DMS79 treated with DMSO at 0.1 percent for 48 hours (cell line): ENCODE data around the gene ACSL3.
"Not testable (repeated sequence)": the region's sequence is repeated elsewhere in the genome, so short reads cannot be mapped to it uniquely, and the experiment has no call there.

Experiments
- DNase-seq: peaks from one replicate; lab custom pipeline; 2025; lab: John Stamatoyannopoulos, UW

The ACSL3 gene

GRCh38 chr2:222851956-222852617 is 8.7 kb upstream of the ACSL3 start:
- DNase-seq: no peak

DNA sequence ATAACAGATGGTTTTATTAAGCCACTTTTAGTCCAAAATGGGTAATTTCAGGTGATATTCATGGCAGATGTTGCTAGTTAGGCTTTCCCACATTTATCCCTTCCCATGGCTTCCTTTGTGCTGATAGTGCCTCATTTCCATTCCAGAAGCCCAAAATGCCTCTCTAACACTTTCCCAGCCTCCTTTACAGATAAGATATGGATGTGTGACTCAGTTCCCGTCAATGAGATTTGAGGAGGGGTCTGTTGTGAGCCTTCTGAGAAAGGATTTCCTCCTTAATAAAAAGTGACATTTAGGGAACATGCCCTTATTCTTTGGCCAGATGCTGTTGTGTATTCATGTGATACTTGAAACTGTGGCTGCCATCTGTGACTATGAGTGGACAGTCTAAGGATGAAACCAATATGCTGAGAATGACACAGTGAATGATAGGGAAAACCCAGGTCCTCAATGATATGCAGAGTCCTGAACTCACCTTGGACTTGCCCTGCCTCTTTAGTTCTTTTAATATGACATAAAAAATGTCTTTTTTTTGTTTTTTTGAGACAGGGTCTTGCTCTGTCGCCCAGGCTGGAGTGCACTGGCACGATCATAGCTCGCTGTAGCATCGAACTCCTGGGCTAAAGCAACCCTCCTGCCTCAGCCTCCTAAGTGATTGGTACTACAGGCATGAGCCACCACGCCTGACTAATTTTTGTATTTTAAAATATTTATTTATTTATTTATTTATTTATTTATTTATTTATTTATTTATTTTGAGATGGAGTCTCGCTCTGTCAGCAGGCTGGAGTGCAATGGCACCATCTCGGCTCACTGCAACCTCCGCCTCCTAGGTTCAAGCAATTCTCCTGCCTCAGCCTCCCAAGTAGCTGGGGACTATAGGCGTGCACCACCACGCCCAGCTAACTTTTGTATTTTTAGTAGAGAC is 5.8 kb upstream of the ACSL3 start:
- no peak for DNase-seq

GRCh38 chr2:222859786-222860612 is 837 bp upstream of the ACSL3 start:
- peak; percentile 72 for DNase-seq

DNA sequence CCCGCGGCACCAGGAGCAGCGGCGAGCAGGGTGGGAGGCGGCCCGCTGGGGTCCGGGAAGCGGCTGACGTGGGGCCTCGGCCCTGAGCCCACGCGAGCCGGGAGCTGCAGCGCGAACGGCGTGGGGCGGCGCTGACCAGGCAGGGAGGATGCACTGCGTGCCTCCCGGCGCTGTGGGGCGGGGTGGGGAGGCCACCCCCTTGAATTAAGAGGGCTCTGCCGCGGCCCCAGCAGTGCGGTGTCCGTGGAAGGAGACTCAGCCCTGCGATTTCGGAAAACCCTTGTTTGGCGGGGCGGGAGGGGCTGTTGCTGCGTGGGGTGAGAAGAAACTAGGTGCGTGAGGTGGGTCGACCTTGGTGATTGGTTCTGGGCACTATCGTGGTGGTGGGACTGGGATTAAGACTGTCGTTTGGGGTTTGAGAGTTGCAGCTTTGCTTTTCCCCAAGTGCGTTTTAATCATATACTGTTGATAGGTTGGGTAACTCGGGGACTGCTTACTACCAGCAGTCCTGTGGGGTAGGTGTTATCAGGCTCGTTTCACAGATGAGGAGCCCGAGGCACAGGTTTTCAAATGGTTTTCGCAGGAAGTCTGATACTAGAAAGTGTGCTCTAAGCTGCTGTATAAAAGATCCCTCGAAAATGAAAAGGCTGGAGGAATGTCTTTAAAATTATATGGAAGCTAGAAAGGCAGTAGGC is 722 bp downstream of the ACSL3 start:
- no peak for DNase-seq

DNA sequence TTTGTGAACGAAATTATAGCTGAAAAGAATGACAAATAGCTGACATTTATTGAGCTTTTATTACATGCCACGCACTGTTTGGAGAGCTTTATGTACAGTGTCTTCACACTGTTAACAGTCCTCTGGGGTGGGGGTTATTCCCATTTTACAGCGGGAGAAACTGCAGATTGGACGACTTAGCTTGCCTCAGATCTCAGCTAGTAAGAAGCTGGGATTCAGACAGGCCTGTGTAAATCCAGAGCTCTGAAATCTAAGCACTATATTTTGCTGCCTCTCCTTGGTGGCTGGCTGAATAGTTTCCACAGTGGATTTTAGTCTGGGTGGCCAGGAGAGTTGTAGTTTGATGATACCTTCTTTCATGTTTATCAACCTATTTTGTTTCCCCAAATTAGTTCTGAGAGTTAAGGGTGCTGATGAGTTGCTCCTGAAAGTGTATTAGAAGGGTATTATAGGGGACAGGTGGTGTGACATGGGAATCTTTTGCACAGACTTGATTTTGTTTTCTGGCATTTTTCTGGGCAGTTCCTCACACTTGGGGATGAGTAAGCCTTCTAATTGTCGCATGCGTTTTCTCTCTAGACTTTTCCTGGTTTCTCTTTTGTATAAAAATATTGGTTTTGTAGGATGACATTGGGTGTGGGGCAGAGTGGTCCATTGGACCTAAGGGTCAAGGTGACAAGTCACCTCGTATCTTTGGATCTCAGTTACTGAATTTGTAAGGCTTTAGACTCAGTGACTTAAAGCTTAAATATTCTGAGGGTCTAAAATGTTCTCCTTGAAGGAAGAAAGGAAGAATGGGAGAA is 1.5 kb downstream of the ACSL3 start:
- peak; percentile 23 for DNase-seq

DNA sequence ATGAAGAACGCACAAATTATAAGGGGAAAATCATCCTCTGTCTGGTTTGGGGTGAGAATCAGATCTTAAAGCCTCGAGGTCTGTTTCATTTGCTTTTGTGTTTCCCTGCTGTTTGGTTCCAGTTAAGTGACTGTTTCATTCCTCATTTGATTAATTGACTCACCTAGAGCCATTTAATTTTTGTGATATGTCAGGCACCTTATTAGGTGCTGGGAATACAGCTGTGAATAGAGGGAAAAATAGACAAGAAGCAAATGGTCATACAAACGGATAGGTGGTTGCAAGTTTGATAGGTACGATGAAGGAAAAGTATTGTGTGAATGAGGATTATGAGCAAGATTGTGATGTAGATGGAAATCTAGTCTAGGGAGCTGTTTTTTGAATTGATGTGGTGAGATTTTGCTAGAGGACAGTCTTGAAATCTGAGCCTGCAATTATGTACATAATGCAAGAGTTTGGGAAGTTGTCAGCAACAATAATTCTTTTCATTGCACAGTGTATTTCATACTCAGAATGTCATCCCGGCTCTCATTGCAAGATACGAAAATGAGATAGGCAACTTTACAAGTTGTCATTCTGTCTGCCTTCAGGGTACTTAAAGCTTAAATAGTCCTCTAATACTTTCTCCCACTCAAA is 2.2 kb downstream of the ACSL3 start:
- DNase-seq: no peak

GRCh38 chr2:222864296-222864695 is 3.5 kb downstream of the ACSL3 start:
- DNase-seq: no peak

DNA sequence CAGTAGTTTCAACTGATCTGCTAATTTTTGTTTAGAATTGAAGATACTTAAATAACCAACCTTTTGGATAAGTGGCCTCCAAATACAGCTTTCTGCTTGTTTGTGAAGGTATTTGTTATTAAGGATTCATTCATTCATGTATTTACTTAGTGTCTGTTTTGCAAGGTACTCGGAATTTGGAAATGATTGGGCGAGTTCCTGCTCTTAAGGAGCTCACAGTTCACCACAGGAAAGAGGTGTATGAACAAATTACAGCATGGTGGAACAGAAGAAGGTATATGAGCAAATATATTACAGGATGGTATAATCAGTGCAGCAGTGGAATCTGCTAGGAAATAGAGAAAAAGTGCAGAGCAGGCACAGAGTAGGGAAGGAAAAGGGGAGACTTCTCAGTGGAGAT is 4.5 kb downstream of the ACSL3 start:
- no peak for DNase-seq

DNA sequence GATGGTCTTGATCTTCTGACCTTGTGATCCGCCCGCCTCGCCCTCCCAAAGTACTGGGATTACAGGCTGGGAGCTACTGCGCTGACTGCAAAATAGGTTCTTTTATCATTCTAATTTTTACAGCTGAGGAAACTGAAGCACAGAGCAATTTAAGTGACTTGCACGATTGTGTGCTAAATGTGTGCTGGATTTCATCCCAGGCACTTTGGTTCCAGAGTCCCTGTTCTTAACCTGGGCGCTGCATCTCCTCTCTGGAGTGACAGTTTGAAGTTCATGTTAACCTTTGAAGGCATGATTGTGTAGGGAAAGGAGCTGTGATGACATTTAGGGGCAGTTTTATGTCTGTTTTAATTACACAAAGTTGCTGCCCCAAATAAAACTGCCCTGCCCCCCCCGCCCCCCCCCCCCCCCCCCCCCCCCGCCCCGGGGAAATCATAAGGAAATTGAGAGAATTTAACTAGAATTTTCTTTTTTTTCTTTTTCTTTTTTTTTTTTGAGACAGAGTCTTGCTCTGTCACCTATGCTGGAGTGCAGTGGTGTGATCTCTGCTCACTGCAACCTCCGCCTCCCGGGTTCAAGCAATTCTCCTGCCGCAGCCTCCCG is 5.6 kb downstream of the ACSL3 start:
- no peak for DNase-seq

DNA sequence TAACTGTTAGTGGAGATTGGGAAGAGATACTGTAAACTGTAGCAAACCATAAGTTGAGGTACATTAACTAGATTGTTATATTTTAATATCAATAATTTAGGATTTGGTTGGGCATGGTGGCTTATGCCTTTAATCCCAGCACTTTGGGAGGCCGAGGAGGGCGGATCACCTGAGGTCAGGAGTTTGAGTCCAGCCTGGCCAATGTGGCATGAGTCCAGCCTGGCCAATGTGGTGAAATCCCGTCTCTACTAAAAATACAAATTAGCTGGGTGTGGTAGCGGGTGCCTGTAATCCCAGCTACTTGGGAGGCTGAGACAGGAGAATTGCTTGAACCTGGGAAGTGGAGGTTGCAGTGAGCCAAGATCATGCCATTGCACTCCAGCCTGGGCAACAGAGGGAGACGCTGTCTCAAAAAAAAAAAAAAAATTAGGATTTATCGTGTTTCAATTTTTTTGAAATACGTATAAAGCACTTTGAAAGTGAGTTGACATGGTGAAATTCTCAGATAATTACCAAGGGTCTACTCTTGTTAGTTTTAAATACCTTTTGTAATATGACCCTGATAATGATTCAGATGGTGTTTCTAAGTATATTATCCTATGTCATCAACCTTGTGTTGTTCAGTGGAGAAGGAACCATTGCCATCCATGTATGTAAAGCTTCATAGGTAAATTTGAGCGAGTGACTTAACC is 7.9 kb downstream of the ACSL3 start:
- not testable (repeated sequence) for DNase-seq

GRCh38 chr2:222869252-222869560 is 8.4 kb downstream of the ACSL3 start:
- no peak for DNase-seq

- no peak for DNase-seq
Measured at GRCh38 chr2:222871291-222871690, 10.5 kb downstream of the ACSL3 start.

GRCh38 chr2:222872551-222872950 is 11.7 kb downstream of the ACSL3 start:
- DNase-seq: no peak

DNA sequence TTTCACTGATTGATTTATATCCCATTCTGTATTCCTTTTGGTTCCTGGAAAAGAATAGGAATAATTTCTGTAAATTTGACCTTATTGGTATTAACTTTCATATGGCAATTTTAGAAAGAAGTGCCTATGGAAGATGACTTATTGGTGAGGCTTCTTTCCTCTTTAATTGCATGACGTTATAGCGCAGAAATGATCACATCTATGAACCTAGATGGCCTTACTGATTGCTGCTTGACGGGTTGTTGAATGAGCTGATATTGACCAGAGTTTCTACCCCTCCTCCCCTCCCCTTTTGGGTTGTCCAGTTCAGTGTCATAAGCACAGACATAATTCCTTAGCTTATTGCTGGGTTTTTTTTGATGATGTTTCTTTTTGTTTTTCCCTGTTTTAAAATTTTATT is 14.6 kb downstream of the ACSL3 start:
- no peak for DNase-seq

DNA sequence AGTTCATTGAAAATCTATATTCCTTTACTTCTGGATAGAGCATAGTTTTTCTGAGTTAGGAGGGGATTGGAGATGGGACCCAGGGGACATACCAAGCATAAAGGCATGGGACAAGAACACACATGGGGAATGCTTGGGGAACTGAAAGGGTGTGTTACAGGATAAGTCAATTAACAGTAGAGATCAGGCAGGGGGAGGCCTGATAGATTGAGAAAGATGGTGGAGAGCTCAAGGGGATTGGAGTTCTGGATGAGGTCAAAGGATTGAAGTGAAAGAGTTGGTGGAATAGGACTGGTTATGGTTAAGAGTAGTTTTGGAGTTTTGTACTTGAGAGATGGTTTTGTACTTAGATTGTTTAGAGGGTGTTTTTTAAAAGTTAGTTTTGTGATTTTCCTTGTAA is 16.1 kb downstream of the ACSL3 start:
- DNase-seq: no peak

- no peak for DNase-seq
Measured at GRCh38 chr2:222877556-222878300, 16.9 kb downstream of the ACSL3 start.

DNA sequence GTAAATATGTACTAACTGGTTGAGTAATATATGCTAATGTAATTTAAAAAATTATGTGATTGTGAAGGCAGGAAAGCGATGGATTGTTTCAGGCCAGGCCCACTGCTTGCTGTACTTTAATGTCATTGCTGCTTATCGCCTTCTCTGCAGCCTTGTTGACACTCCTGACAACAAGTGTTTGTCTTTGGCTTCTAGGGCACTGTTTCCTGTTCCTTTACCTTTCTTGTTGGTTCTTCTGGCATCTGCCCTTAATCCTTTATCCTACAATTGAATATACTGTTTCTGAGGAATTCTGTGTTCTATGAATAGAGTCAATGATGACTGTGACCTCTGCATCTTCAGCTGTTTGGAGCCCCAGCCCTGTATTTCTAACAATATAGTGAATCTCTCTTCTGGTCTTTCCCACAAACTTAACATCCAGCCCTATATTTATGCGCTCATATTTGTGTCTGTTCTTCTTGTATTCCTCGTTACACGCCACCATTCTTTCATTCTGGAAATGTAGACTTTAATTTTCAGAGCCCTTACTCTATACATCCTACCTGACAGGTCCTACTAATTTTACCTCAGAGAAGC is 17.6 kb downstream of the ACSL3 start:
- DNase-seq: no peak

- DNase-seq: no peak
Measured at GRCh38 chr2:222878877-222879603, 18.2 kb downstream of the ACSL3 start.
